LHCN-M2 (cell line): ENCODE data around the gene SMAP1. TPM values are rescaled to one million over a fixed set of nuclear protein-coding genes. Genes with fewer than 3 reads are reported as not detected.
A peak's percentile ranks its signal among the peaks of the same experiment; 100 is the strongest.

Source experiments
- DNase-seq: peaks from one replicate; pipeline ENCODE4 v3.0.0-alpha.2; 2012; ENCODE audit warnings: low read depth
- total RNA-seq: library from RNA; depleted of rRNA; stranded (reverse); fragments of >200 nt; gene quantifications from 2 replicates; pipeline ENCODE4 v1.2.3, GENCODE V29; 2014

SMAP1 gene
- total RNA-seq, 1 experiment from 2014 or later, result 21.0 TPM

- no peak for DNase-seq
These were observed 174.9 kb downstream of the SMAP1 start for GRCh38 chr6:70842541-70842940.

GRCh38 chr6:70843328-70843918, 175.7 kb downstream of the SMAP1 start:
- DNase-seq, result no peak

- no peak for DNase-seq
These were observed 176.6 kb downstream of the SMAP1 start for GRCh38 chr6:70844301-70844700.

GRCh38 chr6:70846207-70846835, 178.6 kb downstream of the SMAP1 start:
- no peak for DNase-seq

GRCh38 chr6:70847106-70848084, 179.7 kb downstream of the SMAP1 start:
- no peak for DNase-seq

- no peak for DNase-seq
These were observed 181.8 kb downstream of the SMAP1 start for GRCh38 chr6:70849348-70850069.

- no peak for DNase-seq
These were observed 185.1 kb downstream of the SMAP1 start for GRCh38 chr6:70852667-70853246.

GRCh38 chr6:70857387-70858077, 189.8 kb downstream of the SMAP1 start:
- DNase-seq, result no peak

- DNase-seq, result peak; percentile 25
These were observed 192.4 kb downstream of the SMAP1 start for GRCh38 chr6:70860045-70860444.

GRCh38 chr6:70860920-70861319, 193.2 kb downstream of the SMAP1 start:
- no peak for DNase-seq

- no peak for DNase-seq
These were observed 195.7 kb downstream of the SMAP1 start for GRCh38 chr6:70863343-70863742.

- DNase-seq, result no peak
These were observed 196.7 kb downstream of the SMAP1 start for GRCh38 chr6:70864401-70864800.

GRCh38 chr6:70872469-70872868, 204.8 kb downstream of the SMAP1 start:
- no peak for DNase-seq

GRCh38 chr6:70874181-70874913, 206.7 kb downstream of the SMAP1 start:
- DNase-seq, result no peak

GRCh38 chr6:70879496-70879895, 211.8 kb downstream of the SMAP1 start:
- no peak for DNase-seq

- DNase-seq, result peak; percentile 48
These were observed 216.6 kb downstream of the SMAP1 start for GRCh38 chr6:70884074-70884983.

GRCh38 chr6:70886071-70886470, 218.4 kb downstream of the SMAP1 start:
- no peak for DNase-seq

- no peak for DNase-seq
These were observed 219.0 kb downstream of the SMAP1 start for GRCh38 chr6:70886661-70887060.

- no peak for DNase-seq
These were observed 221.6 kb downstream of the SMAP1 start for GRCh38 chr6:70889270-70889669.
